ENCODE results near the gene CASK. TPM values are rescaled to one million over a fixed set of nuclear protein-coding genes. Genes with fewer than 3 reads are reported as not detected.

Gene CASK
- total RNA-seq, 1 donor from 2014 or later: 38.2 TPM

DNA sequence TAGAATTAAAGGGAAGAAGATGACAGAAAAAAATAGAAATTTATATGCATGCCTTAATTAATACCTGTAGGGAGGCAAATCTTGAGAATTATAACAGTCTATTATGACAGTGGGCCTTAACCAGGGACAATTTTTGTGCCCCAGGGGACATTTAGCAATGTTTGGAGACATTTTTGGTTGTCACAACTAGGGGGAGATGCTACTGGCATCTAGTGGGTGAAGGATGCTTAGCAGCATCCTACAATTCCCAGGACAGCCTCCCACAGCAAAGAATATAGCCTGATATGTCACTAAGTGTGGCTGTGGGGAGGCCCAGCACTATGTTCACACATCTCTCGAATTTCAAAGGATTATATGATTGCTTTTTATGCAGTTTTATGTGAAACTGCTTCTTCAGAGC is 188.8 kb downstream of the CASK start:
- Histone ChIP-seq H3K4me3 (no peak overlapping the region), H3K36me3 (no peaks in the 10 kb centered on the region), H3K4me1 (no peaks in the 10 kb centered on the region), H3K9me3 (no peaks in the 10 kb centered on the region), H3K27ac (no peak overlapping the region), H3K27me3 (ENCODE audit: low read depth) (no peaks in the 10 kb centered on the region)
- no peak for DNase-seq
- TF ChIP-seq, protein P1, sequence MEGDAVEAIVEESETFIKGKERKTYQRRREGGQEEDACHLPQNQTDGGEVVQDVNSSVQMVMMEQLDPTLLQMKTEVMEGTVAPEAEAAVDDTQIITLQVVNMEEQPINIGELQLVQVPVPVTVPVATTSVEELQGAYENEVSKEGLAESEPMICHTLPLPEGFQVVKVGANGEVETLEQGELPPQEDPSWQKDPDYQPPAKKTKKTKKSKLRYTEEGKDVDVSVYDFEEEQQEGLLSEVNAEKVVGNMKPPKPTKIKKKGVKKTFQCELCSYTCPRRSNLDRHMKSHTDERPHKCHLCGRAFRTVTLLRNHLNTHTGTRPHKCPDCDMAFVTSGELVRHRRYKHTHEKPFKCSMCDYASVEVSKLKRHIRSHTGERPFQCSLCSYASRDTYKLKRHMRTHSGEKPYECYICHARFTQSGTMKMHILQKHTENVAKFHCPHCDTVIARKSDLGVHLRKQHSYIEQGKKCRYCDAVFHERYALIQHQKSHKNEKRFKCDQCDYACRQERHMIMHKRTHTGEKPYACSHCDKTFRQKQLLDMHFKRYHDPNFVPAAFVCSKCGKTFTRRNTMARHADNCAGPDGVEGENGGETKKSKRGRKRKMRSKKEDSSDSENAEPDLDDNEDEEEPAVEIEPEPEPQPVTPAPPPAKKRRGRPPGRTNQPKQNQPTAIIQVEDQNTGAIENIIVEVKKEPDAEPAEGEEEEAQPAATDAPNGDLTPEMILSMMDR (IDR thresholded peaks at IDR 0.05): peak; percentile 21
- no peak for ATAC-seq
- intact Hi-C loops (cut with DNase I): no loop called here

DNA sequence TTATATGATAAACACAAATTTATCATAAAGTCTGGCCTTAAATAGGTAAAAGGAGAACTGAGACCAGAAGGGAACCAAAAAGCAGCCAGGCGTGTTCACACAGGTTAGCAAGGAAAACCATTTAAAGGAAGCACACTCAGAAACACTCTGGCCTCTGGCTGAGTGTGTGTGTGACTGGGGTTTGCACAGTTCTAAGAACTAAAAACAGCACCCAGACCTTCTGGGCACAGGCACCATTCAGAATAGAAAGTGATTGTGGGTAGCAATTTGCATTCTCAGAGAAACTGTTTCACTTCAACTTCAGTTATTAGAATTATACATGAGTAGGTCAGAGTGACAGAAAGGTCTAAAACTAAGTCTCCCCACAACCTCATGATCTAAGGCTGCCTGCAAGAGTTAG is 189.4 kb downstream of the CASK start:
- DNase-seq: no peak
- Histone ChIP-seq H3K27ac (no peak overlapping the region), H3K4me1 (no peaks in the 10 kb centered on the region), H3K4me3 (no peak overlapping the region), H3K36me3 (no peaks in the 10 kb centered on the region), H3K27me3 (ENCODE audit: low read depth) (no peaks in the 10 kb centered on the region), H3K9me3 (no peaks in the 10 kb centered on the region)
- TF ChIP-seq, protein P1 (IDR thresholded peaks at IDR 0.05): no peak
- no peak for ATAC-seq
- intact Hi-C loops (cut with DNase I): no loop called here

DNA sequence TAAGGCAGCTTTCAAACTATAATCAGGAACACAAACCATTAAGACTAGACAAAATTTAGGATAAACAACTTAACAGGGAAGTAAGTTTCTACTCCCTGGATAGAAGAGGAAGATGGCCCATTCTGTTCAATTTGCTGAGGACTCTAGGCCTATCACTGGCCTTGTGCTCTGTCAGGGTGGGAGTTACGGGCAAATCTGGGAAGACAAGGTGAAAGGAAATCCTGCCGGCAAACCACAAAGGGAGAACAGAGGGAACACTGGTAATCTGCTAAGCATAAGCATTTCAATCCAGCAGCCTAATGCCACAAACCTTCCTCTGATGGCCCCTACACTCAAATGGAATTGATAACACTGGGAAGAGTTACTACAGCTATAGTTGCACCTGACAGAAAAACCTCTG is 191.1 kb downstream of the CASK start:
- intact Hi-C loops (cut with DNase I): no loop called here
- no peak overlapping the region for H3K4me3 ChIP-seq
- H3K27ac ChIP-seq: no peak overlapping the region
- H3K27me3 ChIP-seq (ENCODE audit: low read depth): no peaks in the 10 kb centered on the region
- H3K4me1 ChIP-seq: no peaks in the 10 kb centered on the region
- TF ChIP-seq, protein P1 (IDR thresholded peaks at IDR 0.05): no peak
- no peaks in the 10 kb centered on the region for H3K9me3 ChIP-seq
- no peaks in the 10 kb centered on the region for H3K36me3 ChIP-seq
- ATAC-seq (no peak), DNase-seq (no peak)

DNA sequence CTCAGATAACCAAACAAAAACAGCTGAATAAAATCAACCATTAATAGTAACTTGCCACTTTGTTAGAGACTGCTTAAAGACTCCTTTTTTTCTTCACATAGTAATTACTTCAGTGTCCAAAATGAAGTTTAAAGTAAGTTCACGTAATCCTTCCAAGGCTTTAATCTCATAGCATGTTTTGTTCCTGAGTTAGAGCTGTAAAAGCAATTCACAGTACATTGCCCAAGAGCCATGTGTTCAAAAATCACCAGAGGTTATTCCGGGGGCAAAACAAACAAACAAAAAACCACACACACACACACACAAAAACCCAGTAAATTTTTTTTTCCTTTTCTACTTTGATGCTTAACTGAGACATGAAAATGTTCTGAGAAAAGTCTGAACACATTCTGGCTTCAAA is 193.3 kb downstream of the CASK start:
- Histone ChIP-seq H3K4me1 (no peaks in the 10 kb centered on the region), H3K27ac (no peak overlapping the region), H3K27me3 (ENCODE audit: low read depth) (no peaks in the 10 kb centered on the region), H3K9me3 (no peaks in the 10 kb centered on the region), H3K36me3 (no peaks in the 10 kb centered on the region), H3K4me3 (no peak overlapping the region)
- intact Hi-C loops (cut with DNase I): no loop called here
- ATAC-seq (no peak), DNase-seq (no peak)
- TF ChIP-seq, protein P1 (IDR thresholded peaks at IDR 0.05): no peak

DNA sequence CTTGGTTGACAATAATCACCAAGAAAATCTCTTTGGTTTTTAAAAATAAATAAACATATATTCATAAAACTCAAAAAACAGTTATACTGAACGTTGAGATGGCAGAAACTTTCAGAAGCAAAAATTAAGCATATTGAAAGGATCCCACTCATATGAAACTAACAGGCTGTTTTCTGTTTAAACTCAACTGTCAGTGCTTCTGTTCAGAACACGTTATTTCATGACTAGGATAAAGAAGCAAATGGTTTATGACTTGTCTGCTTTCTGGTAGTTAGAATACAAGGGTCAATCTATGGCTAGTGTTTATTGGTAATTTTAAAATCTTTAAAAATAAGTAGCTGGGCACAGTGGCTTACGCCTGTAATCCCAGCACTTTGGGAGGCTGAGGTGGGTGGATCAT is 195.2 kb downstream of the CASK start:
- Histone ChIP-seq H3K4me1 (peaks cover 4% of the 10 kb centered on the region), H3K27me3 (ENCODE audit: low read depth) (no peaks in the 10 kb centered on the region), H3K4me3 (no peak overlapping the region), H3K9me3 (no peaks in the 10 kb centered on the region), H3K27ac (no peak overlapping the region), H3K36me3 (no peaks in the 10 kb centered on the region)
- intact Hi-C loops (cut with DNase I): no loop called here
- ATAC-seq (no peak), DNase-seq (no peak)
- TF ChIP-seq, protein P1 (IDR thresholded peaks at IDR 0.05): no peak

DNA sequence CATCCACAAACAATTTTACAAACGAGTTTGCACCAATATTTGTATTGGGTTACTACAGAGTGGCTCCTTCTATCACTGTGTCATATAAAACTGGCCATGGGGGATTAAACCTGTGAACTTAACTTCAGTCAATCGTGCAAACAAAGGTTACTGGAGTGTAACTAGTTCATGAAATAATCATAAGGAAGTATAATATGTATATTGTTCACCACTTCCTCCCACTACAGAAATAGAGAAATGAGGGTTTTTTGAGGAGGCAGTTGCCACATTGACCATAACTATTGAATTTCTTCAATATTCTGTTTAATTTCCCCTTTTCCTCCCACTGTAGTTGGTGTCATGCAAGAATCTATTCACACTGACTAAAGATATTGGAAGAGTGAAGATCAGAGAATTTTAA is 199.5 kb downstream of the CASK start, which contains the start of gene GPR82:
Gene GPR82 (plus strand): TSS at position 356 of the 400 bp plus-strand sequence. CDS start 2,846 bp downstream, outside the sequence.
- Histone ChIP-seq H3K27me3 (ENCODE audit: low read depth) (no peaks in the 10 kb centered on the region), H3K36me3 (no peaks in the 10 kb centered on the region), H3K4me1 (peaks cover 9% of the 10 kb centered on the region), H3K27ac (no peak within 1 kb of the TSS), H3K4me3 (no peak within 1 kb of the TSS), H3K9me3 (no peaks in the 10 kb centered on the region)
- intact Hi-C loops (cut with DNase I): no loop called here
- TF ChIP-seq, protein P1 (IDR thresholded peaks at IDR 0.05): no peak
- no peak for DNase-seq
- peak in 1 of 2 donors; percentile 41 for ATAC-seq

Measured in lower lobe of right lung (tissue), 2 donors.